C4-2B (cell line): ENCODE data around the gene ARID4B.
A peak's percentile ranks its signal among the peaks of the same experiment; 100 is the strongest.

ENCODE experiments used
- ZFX ChIP-seq: fragments of 450-650 bp; IDR thresholded peaks from 2 replicates; pipeline ENCODE4 v1.6.1; 2017
- TF ChIP-seq, protein P1 (sequence below): fragments of 450-650 bp; conservative IDR thresholded peaks from 2 replicates; pipeline ENCODE4 v1.5.1; 2017; ENCODE audit warnings: mild to moderate bottlenecking

DNA sequence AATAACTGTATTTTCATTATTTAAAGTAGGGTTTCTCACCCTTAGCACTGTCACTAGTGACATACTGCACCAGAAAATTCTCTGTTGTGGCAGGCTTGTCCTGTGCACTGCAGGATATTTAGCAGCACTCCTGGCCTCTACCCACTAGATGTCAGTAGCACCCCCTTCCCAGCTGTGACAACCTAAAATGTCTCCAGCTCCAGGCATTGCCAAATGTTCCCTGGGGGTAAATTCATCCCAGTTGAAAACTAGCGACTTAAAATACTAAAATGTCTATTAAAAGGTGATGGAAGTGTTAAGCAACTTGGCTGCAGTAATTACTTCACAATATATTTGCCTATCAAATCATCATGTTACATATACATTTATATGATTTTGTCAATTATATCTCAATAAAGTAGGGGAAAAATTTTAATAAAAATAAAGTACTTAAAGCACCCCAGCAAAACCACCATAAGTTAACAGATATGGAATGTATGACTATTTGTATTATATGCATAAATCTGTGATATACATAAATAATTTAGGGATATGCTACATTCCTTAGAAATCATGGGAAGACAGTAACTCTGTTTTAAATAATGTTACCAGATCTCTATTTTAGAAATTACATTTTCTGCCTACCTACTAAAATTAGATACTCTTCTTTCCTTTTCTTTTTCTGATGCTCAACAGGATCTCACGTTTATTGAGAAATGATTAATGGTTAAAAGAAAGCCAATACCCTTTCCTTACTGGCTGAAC is 74.6 kb downstream of the ARID4B start:
- TF ChIP-seq, protein P1, sequence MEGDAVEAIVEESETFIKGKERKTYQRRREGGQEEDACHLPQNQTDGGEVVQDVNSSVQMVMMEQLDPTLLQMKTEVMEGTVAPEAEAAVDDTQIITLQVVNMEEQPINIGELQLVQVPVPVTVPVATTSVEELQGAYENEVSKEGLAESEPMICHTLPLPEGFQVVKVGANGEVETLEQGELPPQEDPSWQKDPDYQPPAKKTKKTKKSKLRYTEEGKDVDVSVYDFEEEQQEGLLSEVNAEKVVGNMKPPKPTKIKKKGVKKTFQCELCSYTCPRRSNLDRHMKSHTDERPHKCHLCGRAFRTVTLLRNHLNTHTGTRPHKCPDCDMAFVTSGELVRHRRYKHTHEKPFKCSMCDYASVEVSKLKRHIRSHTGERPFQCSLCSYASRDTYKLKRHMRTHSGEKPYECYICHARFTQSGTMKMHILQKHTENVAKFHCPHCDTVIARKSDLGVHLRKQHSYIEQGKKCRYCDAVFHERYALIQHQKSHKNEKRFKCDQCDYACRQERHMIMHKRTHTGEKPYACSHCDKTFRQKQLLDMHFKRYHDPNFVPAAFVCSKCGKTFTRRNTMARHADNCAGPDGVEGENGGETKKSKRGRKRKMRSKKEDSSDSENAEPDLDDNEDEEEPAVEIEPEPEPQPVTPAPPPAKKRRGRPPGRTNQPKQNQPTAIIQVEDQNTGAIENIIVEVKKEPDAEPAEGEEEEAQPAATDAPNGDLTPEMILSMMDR: peak; percentile 98
- TF ChIP-seq ZFX: no peak
